Measurements from ENCODE around the gene WDR18. TPM values are rescaled to one million over a fixed set of nuclear protein-coding genes. Genes with fewer than 3 reads are reported as not detected.

Gene WDR18
- total RNA-seq, 1 donor from 2014 or later: 60.0 TPM

- no peaks in the 10 kb centered on the region for H3K27me3 Mint-ChIP-seq (ENCODE audit: low read depth, unreplicated experiment)
- H3K4me1 Mint-ChIP-seq (ENCODE audit: low read depth, unreplicated experiment): no peaks in the 10 kb centered on the region
- FAIRE-seq: no peak
- no peak for DNase-seq (ENCODE audit: low read depth)
- H3K9me3 Mint-ChIP-seq (ENCODE audit: unreplicated experiment): no peaks in the 10 kb centered on the region
- no peak overlapping the region for H3K4me3 Mint-ChIP-seq (ENCODE audit: unreplicated experiment)
- no peak overlapping the region for H2AFZ ChIP-seq (ENCODE audit: low read depth, low read length)
- peaks cover 3% of the 10 kb centered on the region for H3K27me3 ChIP-seq (ENCODE audit: insufficient read depth, low read length)
- TF ChIP-seq CTCF (IDR thresholded peaks at IDR 0.05; ENCODE audit: insufficient read depth, low read depth, low read length): no peak
- peaks cover 25% of the 10 kb centered on the region for H4K20me1 ChIP-seq (ENCODE audit: insufficient read depth, low read length)
- peaks cover under 1% of the 10 kb centered on the region for H3K79me2 ChIP-seq (ENCODE audit: insufficient read depth, low read length)
- H3K9me3 ChIP-seq (ENCODE audit: insufficient read depth, low read depth, low read length): no peaks in the 10 kb centered on the region
- no peaks in the 10 kb centered on the region for H3K36me3 ChIP-seq (ENCODE audit: insufficient read depth, low read length)
- H3K36me3 Mint-ChIP-seq (ENCODE audit: low read depth, unreplicated experiment): peaks cover 3% of the 10 kb centered on the region
- no peak overlapping the region for H3K27ac Mint-ChIP-seq (ENCODE audit: unreplicated experiment)
- H3K4me1 ChIP-seq (ENCODE audit: insufficient read depth, low read length): peaks cover 8% of the 10 kb centered on the region
- no peak overlapping the region for H3K4me3 ChIP-seq (ENCODE audit: insufficient read depth, low read depth, low read length)
- H3K27ac ChIP-seq (ENCODE audit: low read depth, low read length): no peak overlapping the region
- no peak overlapping the region for H3K4me2 ChIP-seq (ENCODE audit: low read length)
- no peak overlapping the region for H3K9ac ChIP-seq (ENCODE audit: low read length)
Measured at GRCh38 chr19:990746-991145, 6.6 kb downstream of the WDR18 start.

GRCh38 chr19:991174-991931 is 7.2 kb downstream of the WDR18 start:
- H3K4me1 Mint-ChIP-seq (ENCODE audit: low read depth, unreplicated experiment): no peaks in the 10 kb centered on the region
- Histone ChIP-seq H3K9ac (ENCODE audit: low read length) (no peak overlapping the region), H3K27me3 (ENCODE audit: insufficient read depth, low read length) (peaks cover 3% of the 10 kb centered on the region), H3K79me2 (ENCODE audit: insufficient read depth, low read length) (no peaks in the 10 kb centered on the region), H4K20me1 (ENCODE audit: insufficient read depth, low read length) (peaks cover 28% of the 10 kb centered on the region), H3K4me2 (ENCODE audit: low read length) (no peak overlapping the region), H3K4me1 (ENCODE audit: insufficient read depth, low read length) (peaks cover 13% of the 10 kb centered on the region), H3K27ac (ENCODE audit: low read depth, low read length) (no peak overlapping the region), H3K9me3 (ENCODE audit: insufficient read depth, low read depth, low read length) (no peaks in the 10 kb centered on the region), H3K4me3 (ENCODE audit: insufficient read depth, low read depth, low read length) (no peak overlapping the region), H2AFZ (ENCODE audit: low read depth, low read length) (no peak overlapping the region), H3K36me3 (ENCODE audit: insufficient read depth, low read length) (no peaks in the 10 kb centered on the region)
- no peak overlapping the region for H3K27ac Mint-ChIP-seq (ENCODE audit: unreplicated experiment)
- no peak overlapping the region for H3K4me3 Mint-ChIP-seq (ENCODE audit: unreplicated experiment)
- no peaks in the 10 kb centered on the region for H3K9me3 Mint-ChIP-seq (ENCODE audit: unreplicated experiment)
- TF ChIP-seq EZH2 (IDR thresholded peaks at IDR 0.05; ENCODE audit: insufficient read depth, low read length) (no peak), CTCF (IDR thresholded peaks at IDR 0.05; ENCODE audit: insufficient read depth, low read depth, low read length) (no peak)
- no peaks in the 10 kb centered on the region for H3K27me3 Mint-ChIP-seq (ENCODE audit: low read depth, unreplicated experiment)
- FAIRE-seq (no peak), DNase-seq (ENCODE audit: low read depth) (no peak)
- H3K36me3 Mint-ChIP-seq (ENCODE audit: low read depth, unreplicated experiment): peaks cover 3% of the 10 kb centered on the region

- FAIRE-seq (no peak), DNase-seq (ENCODE audit: low read depth) (no peak)
- Mint-ChIP-seq H3K4me3 (ENCODE audit: unreplicated experiment) (no peak overlapping the region), H3K27ac (ENCODE audit: unreplicated experiment) (no peak overlapping the region), H3K36me3 (ENCODE audit: low read depth, unreplicated experiment) (peaks cover 5% of the 10 kb centered on the region), H3K27me3 (ENCODE audit: low read depth, unreplicated experiment) (no peaks in the 10 kb centered on the region), H3K9me3 (ENCODE audit: unreplicated experiment) (no peaks in the 10 kb centered on the region), H3K4me1 (ENCODE audit: low read depth, unreplicated experiment) (no peaks in the 10 kb centered on the region)
- Histone ChIP-seq H3K4me2 (ENCODE audit: low read length) (no peak overlapping the region), H3K27me3 (ENCODE audit: insufficient read depth, low read length) (peaks cover 5% of the 10 kb centered on the region), H3K4me3 (ENCODE audit: insufficient read depth, low read depth, low read length) (no peak overlapping the region), H3K9ac (ENCODE audit: low read length) (no peak overlapping the region), H3K79me2 (ENCODE audit: insufficient read depth, low read length) (no peaks in the 10 kb centered on the region), H3K36me3 (ENCODE audit: insufficient read depth, low read length) (no peaks in the 10 kb centered on the region), H3K27ac (ENCODE audit: low read depth, low read length) (no peak overlapping the region), H3K4me1 (ENCODE audit: insufficient read depth, low read length) (peaks cover 16% of the 10 kb centered on the region), H2AFZ (ENCODE audit: low read depth, low read length) (no peak overlapping the region), H4K20me1 (ENCODE audit: insufficient read depth, low read length) (peaks cover 28% of the 10 kb centered on the region), H3K9me3 (ENCODE audit: insufficient read depth, low read depth, low read length) (no peaks in the 10 kb centered on the region)
- TF ChIP-seq CTCF (IDR thresholded peaks at IDR 0.05; ENCODE audit: insufficient read depth, low read depth, low read length) (no peak), EZH2 (IDR thresholded peaks at IDR 0.05; ENCODE audit: insufficient read depth, low read length) (no peak)
Measured at GRCh38 chr19:991932-992669, 8.0 kb downstream of the WDR18 start.
